ENCODE results near the gene IQCK.
A peak's percentile ranks its signal among the peaks of the same experiment; 100 is the strongest.

IQCK gene

GRCh38 chr16:19802612-19803011 lies 84.5 kb downstream of the IQCK start:
- Histone ChIP-seq H3K27me3 (no peaks in the 10 kb centered on the region), H3K4me3 (ENCODE audit: low read depth, low read length) (no peak overlapping the region), H3K4me1 (no peaks in the 10 kb centered on the region), H3K9me3 (no peaks in the 10 kb centered on the region), H3K36me3 (no peaks in the 10 kb centered on the region)
- no peak for DNase-seq
- no peak for TF ChIP-seq CTCF (IDR thresholded peaks at IDR 0.05; ENCODE audit: low read depth, low read length)

- TF ChIP-seq CTCF (IDR thresholded peaks at IDR 0.05; ENCODE audit: low read depth, low read length) = no peak
- H3K4me3 ChIP-seq (ENCODE audit: low read depth, low read length) = no peak overlapping the region
- DNase-seq = peak; percentile 13
Observed at GRCh38 chr16:19804538-19805323, 86.7 kb downstream of the IQCK start.

GRCh38 chr16:19805459-19806162 lies 87.5 kb downstream of the IQCK start:
- Histone ChIP-seq H3K27me3 (no peaks in the 10 kb centered on the region), H3K36me3 (no peaks in the 10 kb centered on the region), H3K4me1 (no peaks in the 10 kb centered on the region), H3K9me3 (no peaks in the 10 kb centered on the region), H3K4me3 (ENCODE audit: low read depth, low read length) (no peak overlapping the region)
- DNase-seq = no peak
- no peak for TF ChIP-seq CTCF (IDR thresholded peaks at IDR 0.05; ENCODE audit: low read depth, low read length)

More at GRCh38 chr16:19804538-19805323, 86.7 kb downstream of the IQCK start:
- H3K9me3 ChIP-seq = no peaks in the 10 kb centered on the region
- no peaks in the 10 kb centered on the region for H3K4me1 ChIP-seq
- no peaks in the 10 kb centered on the region for H3K27me3 ChIP-seq
- no peaks in the 10 kb centered on the region for H3K36me3 ChIP-seq

- TF ChIP-seq CTCF (IDR thresholded peaks at IDR 0.05; ENCODE audit: low read depth, low read length) = no peak
- DNase-seq = no peak
- Histone ChIP-seq H3K4me1 (no peaks in the 10 kb centered on the region), H3K9me3 (no peaks in the 10 kb centered on the region), H3K27me3 (no peaks in the 10 kb centered on the region), H3K4me3 (ENCODE audit: low read depth, low read length) (no peak overlapping the region), H3K36me3 (no peaks in the 10 kb centered on the region)
Observed at GRCh38 chr16:19808061-19808641, 90.1 kb downstream of the IQCK start.

- Histone ChIP-seq H3K27me3 (no peaks in the 10 kb centered on the region), H3K36me3 (no peaks in the 10 kb centered on the region), H3K4me1 (no peaks in the 10 kb centered on the region), H3K9me3 (no peaks in the 10 kb centered on the region), H3K4me3 (ENCODE audit: low read depth, low read length) (no peak overlapping the region)
- TF ChIP-seq CTCF (IDR thresholded peaks at IDR 0.05; ENCODE audit: low read depth, low read length) = no peak
- no peak for DNase-seq
Observed at GRCh38 chr16:19809121-19809635, 91.1 kb downstream of the IQCK start.

Data from BE2C (cell line).